Neural progenitor cell (in vitro differentiated cells): Measurements from ENCODE around the gene SLC34A1. TPM values are rescaled to one million over a fixed set of nuclear protein-coding genes. Genes with fewer than 3 reads are reported as not detected.

Experiments
- DNase-seq: peaks from one replicate; pipeline ENCODE4 v3.0.0-alpha.2; 2016; ENCODE audit warnings: low spot score
- H2AFZ ChIP-seq: fragments of 200-600 bp; sonication (generic); replicated peaks from 2 replicates; pipeline ENCODE4 v1.6.1; 2016; ENCODE audit warnings: antibody characterized with exemption
- H3F3A ChIP-seq: fragments of 200-600 bp; sonication (generic); 2 replicates; pipeline ENCODE4 v1.6.1; 2016; ENCODE audit warnings: antibody characterized with exemption, low read depth
- H3K27ac ChIP-seq: fragments of 200-600 bp; sonication (generic); 2 replicates; pipeline ENCODE4 v1.5.1; 2016; ENCODE audit warnings: mild to moderate bottlenecking
- H3K27me3 ChIP-seq: fragments of 200-600 bp; sonication (generic); 2 replicates; pipeline ENCODE4 v1.6.1; 2016; ENCODE audit warnings: mild to moderate bottlenecking, moderate library complexity
- H3K36me3 ChIP-seq: fragments of 200-600 bp; sonication (generic); 2 replicates; pipeline ENCODE4 v1.5.1; 2016
- H3K4me1 ChIP-seq: fragments of 200-600 bp; sonication (generic); 2 replicates; pipeline ENCODE4 v1.6.1; 2016; ENCODE audit warnings: mixed run types
- H3K4me2 ChIP-seq: fragments of 200-600 bp; sonication (generic); 2 replicates; pipeline ENCODE4 v1.6.1; 2016
- H3K4me3 ChIP-seq: fragments of 200-600 bp; sonication (generic); 2 replicates; pipeline ENCODE4 v1.5.1; 2016
- H3K79me2 ChIP-seq: fragments of 200-600 bp; sonication (generic); 2 replicates; pipeline ENCODE4 v1.6.1; 2016; ENCODE audit warnings: low read depth
- H3K9ac ChIP-seq: fragments of 200-600 bp; sonication (generic); 2 replicates; pipeline ENCODE4 v1.6.1; 2016
- H3K9me3 ChIP-seq: fragments of 200-600 bp; sonication (generic); 2 replicates; pipeline ENCODE4 v1.5.1; 2016; ENCODE audit warnings: low read depth
- H4K20me1 ChIP-seq: fragments of 200-600 bp; sonication (generic); 2 replicates; pipeline ENCODE4 v1.6.1; 2016; ENCODE audit warnings: low read depth
- H3K27ac Mint-ChIP-seq: 3 replicates; pipeline ENCODE4 v1.8.0; 2021; ENCODE audit warnings: mixed read lengths
- H3K27me3 Mint-ChIP-seq: 2 replicates; pipeline ENCODE4 v1.8.0; 2022; ENCODE audit warnings: low read depth, mild to moderate bottlenecking, inconsistent platforms, moderate library complexity, mixed read lengths; ENCODE audit not compliant: insufficient read depth
- H3K36me3 Mint-ChIP-seq: 3 replicates; pipeline ENCODE4 v1.8.0; 2021; ENCODE audit warnings: mixed read lengths
- H3K4me1 Mint-ChIP-seq: 3 replicates; pipeline ENCODE4 v1.8.0; 2021; ENCODE audit warnings: mixed read lengths
- H3K4me3 Mint-ChIP-seq: 3 replicates; pipeline ENCODE4 v1.8.0; 2021; ENCODE audit warnings: mild to moderate bottlenecking, moderate library complexity, mixed read lengths
- H3K9me3 Mint-ChIP-seq: 3 replicates; pipeline ENCODE4 v1.8.0; 2020; ENCODE audit warnings: mixed read lengths
- EZH2 ChIP-seq: fragments of 200-600 bp; sonication (generic); IDR thresholded peaks from 2 replicates; pipeline ENCODE4 v1.6.1; 2017; ENCODE audit warnings: antibody characterized with exemption, mild to moderate bottlenecking, moderate library complexity
- EZH2phosphoT487 ChIP-seq: fragments of 200-600 bp; sonication (generic); IDR thresholded peaks from 2 replicates; pipeline ENCODE4 v1.6.1; 2017; ENCODE audit warnings: antibody characterized with exemption
- total RNA-seq: library from RNA; depleted of rRNA; stranded (reverse); fragments of >200 nt; gene quantifications from 2 replicates; pipeline ENCODE4 v1.2.3, GENCODE V29; 2015; ENCODE audit warnings: low replicate concordance
- TF ChIP-seq, protein P1 (sequence below): fragments of 200-600 bp; sonication (generic); IDR thresholded peaks from 2 replicates; pipeline ENCODE4 v1.5.1; 2017; ENCODE audit warnings: antibody characterized with exemption, mild to moderate bottlenecking

SLC34A1 gene
- total RNA-seq, 1 donor from 2014 or later, result not detected

DNA sequence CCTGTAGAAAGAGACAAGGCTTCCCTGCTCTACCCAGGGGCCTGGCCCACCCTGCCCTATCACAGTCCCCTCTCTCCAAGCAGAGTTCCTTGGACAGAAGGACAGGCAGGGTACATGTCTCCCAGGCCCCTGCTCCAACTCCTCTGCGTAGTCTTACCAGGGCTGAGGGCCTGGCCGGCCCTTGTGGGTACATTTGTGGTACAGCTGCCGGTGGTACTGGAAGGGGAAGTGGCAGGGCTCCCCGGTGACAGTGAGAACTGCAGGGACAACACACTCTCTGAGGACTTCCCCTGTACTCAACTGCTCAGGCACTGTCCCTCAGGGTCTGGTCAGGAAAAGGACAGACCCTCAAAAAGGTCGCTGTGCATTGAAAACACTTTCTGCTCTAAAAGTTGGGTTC is 21.6 kb downstream of the SLC34A1 start:
- Histone ChIP-seq H3K79me2 (no peaks in the 10 kb centered on the region), H3K9me3 (no peaks in the 10 kb centered on the region), H3K9ac (no peak overlapping the region), H3K27me3 (peaks cover 88% of the 10 kb centered on the region), H3F3A (peaks cover 28% of the 10 kb centered on the region), H3K4me1 (peaks cover 15% of the 10 kb centered on the region), H2AFZ (no peak overlapping the region), H3K4me3 (no peak overlapping the region), H3K4me2 (no peak overlapping the region), H4K20me1 (no peaks in the 10 kb centered on the region), H3K27ac (no peak overlapping the region), H3K36me3 (no peaks in the 10 kb centered on the region)
- DNase-seq, result no peak
- no peak overlapping the region for H3K4me3 Mint-ChIP-seq
- H3K27ac Mint-ChIP-seq, result no peak overlapping the region
- TF ChIP-seq EZH2, result no peak
- TF ChIP-seq, protein P1, sequence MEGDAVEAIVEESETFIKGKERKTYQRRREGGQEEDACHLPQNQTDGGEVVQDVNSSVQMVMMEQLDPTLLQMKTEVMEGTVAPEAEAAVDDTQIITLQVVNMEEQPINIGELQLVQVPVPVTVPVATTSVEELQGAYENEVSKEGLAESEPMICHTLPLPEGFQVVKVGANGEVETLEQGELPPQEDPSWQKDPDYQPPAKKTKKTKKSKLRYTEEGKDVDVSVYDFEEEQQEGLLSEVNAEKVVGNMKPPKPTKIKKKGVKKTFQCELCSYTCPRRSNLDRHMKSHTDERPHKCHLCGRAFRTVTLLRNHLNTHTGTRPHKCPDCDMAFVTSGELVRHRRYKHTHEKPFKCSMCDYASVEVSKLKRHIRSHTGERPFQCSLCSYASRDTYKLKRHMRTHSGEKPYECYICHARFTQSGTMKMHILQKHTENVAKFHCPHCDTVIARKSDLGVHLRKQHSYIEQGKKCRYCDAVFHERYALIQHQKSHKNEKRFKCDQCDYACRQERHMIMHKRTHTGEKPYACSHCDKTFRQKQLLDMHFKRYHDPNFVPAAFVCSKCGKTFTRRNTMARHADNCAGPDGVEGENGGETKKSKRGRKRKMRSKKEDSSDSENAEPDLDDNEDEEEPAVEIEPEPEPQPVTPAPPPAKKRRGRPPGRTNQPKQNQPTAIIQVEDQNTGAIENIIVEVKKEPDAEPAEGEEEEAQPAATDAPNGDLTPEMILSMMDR, result no peak
- no peak for TF ChIP-seq EZH2phosphoT487
- no peaks in the 10 kb centered on the region for H3K9me3 Mint-ChIP-seq
- peaks cover 10% of the 10 kb centered on the region for H3K4me1 Mint-ChIP-seq
- H3K36me3 Mint-ChIP-seq, result no peaks in the 10 kb centered on the region
- peaks cover 57% of the 10 kb centered on the region for H3K27me3 Mint-ChIP-seq

DNA sequence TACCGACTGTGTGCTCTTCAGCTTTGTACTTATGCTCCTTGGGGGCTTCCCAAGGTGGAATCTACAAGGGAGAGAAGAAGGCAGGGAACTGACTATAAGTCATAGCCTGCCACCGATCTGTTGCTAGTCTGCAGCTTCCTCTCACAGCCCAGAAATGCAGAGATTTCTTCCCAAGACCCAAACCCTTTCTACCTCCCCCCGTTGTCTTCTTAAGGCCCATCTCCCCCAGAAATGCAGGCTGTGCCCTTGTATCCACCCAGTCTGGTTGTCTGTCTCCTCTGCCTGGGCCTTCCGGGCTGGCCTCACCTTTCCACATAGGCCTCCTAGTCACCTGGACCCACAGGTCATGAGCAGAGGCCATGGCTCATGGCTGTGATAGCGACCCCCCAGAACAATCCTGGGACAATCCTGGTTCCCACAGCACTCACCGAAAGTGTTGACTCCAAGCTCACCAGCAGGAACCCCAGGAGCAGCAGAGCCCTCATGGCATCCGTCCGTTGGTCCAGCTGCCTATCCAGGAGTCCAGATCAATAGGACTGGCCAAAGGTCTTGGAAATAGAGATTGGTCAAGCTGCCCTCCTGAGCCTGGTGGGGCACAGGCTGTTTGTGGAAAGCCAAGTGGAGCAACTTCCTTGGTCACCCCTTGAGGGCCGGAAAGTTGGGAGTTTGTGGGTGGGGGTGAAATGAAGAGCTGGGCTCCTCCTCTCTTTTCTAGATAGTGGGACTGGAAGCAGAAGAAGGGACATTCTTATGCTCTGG is 25.0 kb downstream of the SLC34A1 start, which contains the start of gene F12:
TSS of gene F12 (minus strand) at position 522 of the 759 bp plus-strand sequence. CDS start at position 485, 37 bp downstream.
- Mint-ChIP-seq H3K27me3 (peaks cover 33% of the 10 kb centered on the region), H3K27ac (no peak within 1 kb of the TSS), H3K36me3 (no peaks in the 10 kb centered on the region), H3K4me3 (no peak within 1 kb of the TSS), H3K4me1 (peaks cover 9% of the 10 kb centered on the region), H3K9me3 (no peaks in the 10 kb centered on the region)
- Histone ChIP-seq H2AFZ (no peak within 1 kb of the TSS), H3K4me3 (no peak within 1 kb of the TSS), H3K27ac (no peak within 1 kb of the TSS), H3K4me1 (peaks cover 2% of the 10 kb centered on the region), H3K36me3 (no peaks in the 10 kb centered on the region), H4K20me1 (no peaks in the 10 kb centered on the region), H3F3A (peaks cover 9% of the 10 kb centered on the region), H3K9me3 (no peaks in the 10 kb centered on the region), H3K9ac (no peak within 1 kb of the TSS), H3K4me2 (no peak within 1 kb of the TSS), H3K79me2 (no peaks in the 10 kb centered on the region), H3K27me3 (peaks cover 68% of the 10 kb centered on the region)
- DNase-seq, result no peak
- TF ChIP-seq EZH2, result no peak
- TF ChIP-seq, protein P1, result no peak

DNA sequence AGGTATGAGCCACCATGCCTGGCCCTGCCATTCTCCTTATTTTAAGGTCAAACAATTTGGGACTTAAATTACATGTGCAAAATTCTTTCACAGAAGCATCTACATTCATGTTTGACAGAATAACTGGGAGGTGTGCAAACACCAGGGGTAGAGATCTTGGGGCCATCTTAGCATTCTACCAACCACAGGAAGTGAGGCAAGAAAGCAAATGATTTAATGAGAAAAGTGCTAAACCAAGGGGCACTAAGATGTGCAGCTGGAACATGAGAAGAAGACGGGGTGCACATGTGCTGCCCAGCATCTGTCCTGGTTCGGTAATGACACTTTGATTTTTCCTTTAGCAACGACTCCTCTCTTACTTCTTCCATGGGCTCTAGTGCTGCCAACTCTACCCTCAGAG is 26.3 kb downstream of the SLC34A1 start:
- Histone ChIP-seq H3K4me2 (no peak overlapping the region), H4K20me1 (no peaks in the 10 kb centered on the region), H3K36me3 (no peaks in the 10 kb centered on the region), H3K27me3 (peaks cover 54% of the 10 kb centered on the region), H3K27ac (no peak overlapping the region), H3K4me3 (no peak overlapping the region), H3F3A (peaks cover 9% of the 10 kb centered on the region), H2AFZ (no peak overlapping the region), H3K79me2 (no peaks in the 10 kb centered on the region), H3K9me3 (no peaks in the 10 kb centered on the region), H3K9ac (no peak overlapping the region), H3K4me1 (no peaks in the 10 kb centered on the region)
- H3K9me3 Mint-ChIP-seq, result no peaks in the 10 kb centered on the region
- H3K4me1 Mint-ChIP-seq, result peaks cover 8% of the 10 kb centered on the region
- no peaks in the 10 kb centered on the region for H3K36me3 Mint-ChIP-seq
- H3K4me3 Mint-ChIP-seq, result no peak overlapping the region
- TF ChIP-seq EZH2, result no peak
- no peak for TF ChIP-seq EZH2phosphoT487
- TF ChIP-seq, protein P1, result no peak
- peaks cover 28% of the 10 kb centered on the region for H3K27me3 Mint-ChIP-seq
- DNase-seq, result no peak
- H3K27ac Mint-ChIP-seq, result no peak overlapping the region
